GM12892 (cell line): ENCODE results near the gene HYOU1.

Experiments used
- POLR2A ChIP-seq: IDR thresholded peaks from 2 replicates; pipeline ENCODE4 v1.6.1; 2011; ENCODE audit warnings: low read depth, low read length, control low read depth
- TAF1 ChIP-seq: IDR thresholded peaks from 2 replicates; pipeline ENCODE4 v1.6.1; 2011; ENCODE audit warnings: low read depth, mild to moderate bottlenecking, control low read depth, low read length, borderline replicate concordance

- no peak for TF ChIP-seq TAF1
- no peak for TF ChIP-seq POLR2A
Measured at GRCh38 chr11:119029069-119029339, 28.0 kb downstream of the HYOU1 start.
